Subcutaneous adipose tissue (tissue), 4 donors: ENCODE data around the gene STK17B. TPM values are rescaled to one million over a fixed set of nuclear protein-coding genes. Genes with fewer than 3 reads are reported as not detected.

Experiments used
- CTCF ChIP-seq: fragments of 450-650 bp; IDR thresholded peaks from one replicate; pipeline ENCODE4 v1.5.1; 2016; ENCODE audit warnings: low read depth, mild to moderate bottlenecking, control low read depth, antibody characterized with exemption, moderate library complexity
- total RNA-seq, 4 donors: library from RNA; depleted of rRNA; stranded (reverse); fragments of >200 nt; gene quantifications; one replicate each; pipeline ENCODE4 v1.1.0, GENCODE V29; 2016

Gene STK17B
- total RNA-seq, 4 donors from 2014 or later: 49.0 to 109 (median 102) TPM

GRCh38 chr2:196159221-196159892 is 12.0 kb downstream of the STK17B start:
- no peak for TF ChIP-seq CTCF

GRCh38 chr2:196155575-196155974 is 15.8 kb downstream of the STK17B start:
- no peak for TF ChIP-seq CTCF

GRCh38 chr2:196153480-196153879 is 17.9 kb downstream of the STK17B start:
- TF ChIP-seq CTCF: no peak

GRCh38 chr2:196149948-196150347 is 21.4 kb downstream of the STK17B start:
- TF ChIP-seq CTCF: no peak

GRCh38 chr2:196148736-196149135 is 22.6 kb downstream of the STK17B start:
- no peak for TF ChIP-seq CTCF

- no peak for TF ChIP-seq CTCF
These were observed 26.1 kb downstream of the STK17B start for GRCh38 chr2:196145256-196145655.

- no peak for TF ChIP-seq CTCF
These were observed 26.8 kb downstream of the STK17B start for GRCh38 chr2:196144513-196145126.
